WTC11 (cell line): ENCODE results near the gene REC8.

Experiments used
- CREM ChIP-seq: sonication (generic); formaldehyde crosslinking; IDR thresholded peaks from 2 replicates; pipeline ENCODE4 v1.8.1; 2022; ENCODE audit warnings: mild to moderate bottlenecking, missing genetic modification reagents, moderate library complexity
- JUN ChIP-seq: sonication (generic); formaldehyde crosslinking; IDR thresholded peaks from 2 replicates; pipeline ENCODE4 v1.8.0; 2023; ENCODE audit warnings: mild to moderate bottlenecking, missing genetic modification reagents
- ZBTB21 ChIP-seq: sonication (generic); formaldehyde crosslinking; IDR thresholded peaks from 2 replicates; pipeline ENCODE4 v1.8.1; 2023; ENCODE audit warnings: mild to moderate bottlenecking, missing genetic modification reagents, borderline replicate concordance
- TF ChIP-seq, protein P1 (sequence below): sonication (generic); formaldehyde crosslinking; IDR thresholded peaks from 2 replicates; pipeline ENCODE4 v1.8.0; 2022; ENCODE audit warnings: mild to moderate bottlenecking, missing genetic modification reagents

DNA sequence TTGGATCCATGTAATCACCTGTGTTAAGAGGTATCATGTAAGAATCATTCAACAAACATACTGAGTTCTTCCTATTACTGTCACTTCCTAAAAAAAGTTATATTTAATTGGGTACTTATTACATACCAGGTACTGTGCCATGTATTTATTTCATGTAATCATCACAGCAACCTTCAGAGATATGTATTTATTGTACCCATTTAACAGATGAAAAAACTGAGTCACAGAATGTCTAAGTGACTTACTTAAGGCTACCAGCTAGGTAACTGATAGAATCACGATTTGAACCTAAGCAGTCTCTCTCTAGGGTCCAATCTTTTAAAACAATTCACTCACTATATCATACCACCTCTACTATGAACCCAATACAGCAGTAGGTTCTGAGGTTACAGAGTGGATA, 27.4 kb upstream of the REC8 start:
- TF ChIP-seq ZBTB21 (no peak), JUN (CRISPR knock-in tag) (no peak), CREM (CRISPR knock-in tag) (no peak)
- TF ChIP-seq, protein P1, sequence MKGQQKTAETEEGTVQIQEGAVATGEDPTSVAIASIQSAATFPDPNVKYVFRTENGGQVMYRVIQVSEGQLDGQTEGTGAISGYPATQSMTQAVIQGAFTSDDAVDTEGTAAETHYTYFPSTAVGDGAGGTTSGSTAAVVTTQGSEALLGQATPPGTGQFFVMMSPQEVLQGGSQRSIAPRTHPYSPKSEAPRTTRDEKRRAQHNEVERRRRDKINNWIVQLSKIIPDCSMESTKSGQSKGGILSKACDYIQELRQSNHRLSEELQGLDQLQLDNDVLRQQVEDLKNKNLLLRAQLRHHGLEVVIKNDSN (CRISPR knock-in tag), result no peak
